Bladder microvascular endothelial cell (primary cell): Measurements from ENCODE around the gene CABP7. TPM values are rescaled to one million over a fixed set of nuclear protein-coding genes. Genes with fewer than 3 reads are reported as not detected.

Source experiments
- total RNA-seq: library from RNA; depleted of rRNA; stranded (reverse); fragments of >200 nt; gene quantifications from 2 replicates; pipeline ENCODE4 v1.2.3, GENCODE V29; 2014

Gene CABP7
- 0.06 TPM in 1 of 2 replicates, not detected in the other for total RNA-seq

GRCh38 chr22:29719899-29720645 is at the start of gene CABP7:
Gene CABP7, plus strand, starts transcription at chr22:29720003. Its CDS starts 422 bp downstream, at chr22:29720425.

GRCh38 chr22:29766632-29767170 is 46.9 kb downstream of the CABP7 start, which contains the start of gene ZMAT5:
Gene ZMAT5, minus strand, starts transcription at chr22:29767007. Its CDS starts 18,463 bp downstream, at chr22:29748544.

DNA sequence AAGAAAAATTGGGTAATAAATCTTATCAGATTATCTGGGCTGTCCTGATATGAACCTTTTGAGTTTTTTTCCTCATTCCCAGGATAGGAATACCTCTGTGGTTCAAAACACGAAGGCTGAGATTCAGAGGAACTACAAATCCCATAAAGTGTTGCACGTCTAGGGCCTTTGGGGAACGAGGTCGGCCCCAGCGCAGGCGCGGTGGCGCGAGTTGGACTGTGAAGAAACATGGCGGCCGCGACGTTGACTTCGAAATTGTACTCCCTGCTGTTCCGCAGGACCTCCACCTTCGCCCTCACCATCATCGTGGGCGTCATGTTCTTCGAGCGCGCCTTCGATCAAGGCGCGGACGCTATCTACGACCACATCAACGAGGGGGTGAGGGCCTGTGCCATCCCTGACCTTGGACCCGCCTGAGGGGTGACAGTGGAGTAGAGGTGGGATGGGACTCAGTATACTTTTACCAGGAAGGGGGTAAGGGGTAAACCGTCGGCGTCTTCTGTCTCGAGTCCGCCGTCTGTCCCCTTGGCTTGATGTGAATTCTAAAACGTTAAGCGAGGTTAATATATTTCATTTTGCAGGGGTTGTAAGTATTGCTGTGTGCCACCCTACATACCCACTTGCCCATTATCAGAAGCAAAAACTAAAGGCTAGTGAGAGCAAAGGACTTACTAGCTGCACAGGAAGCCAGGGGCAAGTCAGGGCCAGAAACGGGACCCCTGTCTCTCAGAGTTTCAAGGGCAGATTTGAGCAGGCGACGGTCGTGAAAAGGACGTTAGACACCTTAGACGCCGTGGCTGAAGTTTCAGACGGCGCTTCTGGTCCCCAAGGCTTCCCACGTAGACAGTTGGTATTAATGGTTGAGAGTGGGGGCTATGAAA is 47.6 kb downstream of the CABP7 start, which contains the start of gene UQCR10:
Gene UQCR10 (plus strand): TSS at position 199 of the 881 bp plus-strand sequence. CDS start 30 bp downstream, at position 229.

Other genes with a start within 250 kb of the CABP7 start
- 0.25 and 0.65 TPM in 2 replicates for gene NEFH, start 239.8 kb upstream of the CABP7 start, total RNA-seq
- gene THOC5, start 166.2 kb upstream of the CABP7 start, total RNA-seq: 37.7 and 56.8 TPM in 2 replicates
- 20.1 and 26.9 TPM in 2 replicates for gene NIPSNAP1, start 138.9 kb upstream of the CABP7 start, total RNA-seq
- gene NF2, start 116.4 kb upstream of the CABP7 start, total RNA-seq: 30.3 and 203 TPM in 2 replicates
- gene ZMAT5, start 47.0 kb downstream of the CABP7 start, total RNA-seq: 13.3 and 13.6 TPM in 2 replicates
- gene UQCR10, start 47.4 kb downstream of the CABP7 start, total RNA-seq: 61.8 and 71.1 TPM in 2 replicates
- 18.1 and 51.7 TPM in 2 replicates for gene ASCC2, start 118.3 kb downstream of the CABP7 start, total RNA-seq
- gene MTMR3, start 163.2 kb downstream of the CABP7 start, total RNA-seq: 17.2 and 41.7 TPM in 2 replicates